H1 (cell line): ENCODE measurements around the gene ZFP3. TPM values are rescaled to one million over a fixed set of nuclear protein-coding genes. Genes with fewer than 3 reads are reported as not detected.

ENCODE experiments used
- RFX5 ChIP-seq: IDR thresholded peaks from 2 replicates; pipeline ENCODE4 v1.6.1; 2011; ENCODE audit warnings: low read depth, low read length, improper control_type of control experiment, borderline replicate concordance
- RNF2 ChIP-seq: fragments of 200-900, 300-1000 bp; sonication (generic); IDR thresholded peaks from 2 replicates; pipeline ENCODE4 v1.7.1; 2016; ENCODE audit warnings: borderline replicate concordance, low read depth, mild to moderate bottlenecking, antibody characterized with exemption, low read length; ENCODE audit not compliant: poor library complexity, severe bottlenecking; ENCODE audit errors: missing control alignments
- SIN3A ChIP-seq, 2 experiments: IDR thresholded peaks in 1 of 2; conservative IDR thresholded peaks in 1 of 2; 2 replicates each; pipeline ENCODE4 v1.6.1; 2011 to 2012; ENCODE audit warnings: low read length in 2 of 2, improper control_type of control experiment in 1 of 2, low read depth in 1 of 2, mild to moderate bottlenecking in 1 of 2
- SIRT6 ChIP-seq: IDR thresholded peaks from one replicate; pipeline ENCODE4 v1.7.1; 2012; ENCODE audit warnings: low read length, inconsistent platforms
- polyA plus RNA-seq, 7 experiments: library from polyadenylated mRNA; depleted of rRNA in 3 of 7; stranded (reverse) in 5 of 7; unstranded in 2 of 7; fragments of >200 nt in 5 of 7; fragments of 200-250 nt in 2 of 7; gene quantifications; 1 replicate in 5 of 7; 2 replicates in 1 of 7; 4 replicates in 1 of 7; pipeline versions ENCODE4 v1.2.1 to v1.2.3, GENCODE V29; 2011 to 2013; ENCODE audit warnings: missing spikeins in 2 of 7, mixed read lengths in 2 of 7
- total RNA-seq: library from RNA; stranded (reverse); fragmentation: NEBNext Ultra II Directional; extraction: Animal tissue kit (Norgen Biotek cat#: 25700); gene quantifications from 2 replicates; pipeline ENCODE4 v1.2.1, GENCODE V29; 2021

ZFP3 gene
- total and polyA plus RNA-seq, 2 of the 8 experiments (the other 6 are each of a cell fraction or from before 2014, with no cell fraction given): 0.15 to 0.44 TPM

DNA sequence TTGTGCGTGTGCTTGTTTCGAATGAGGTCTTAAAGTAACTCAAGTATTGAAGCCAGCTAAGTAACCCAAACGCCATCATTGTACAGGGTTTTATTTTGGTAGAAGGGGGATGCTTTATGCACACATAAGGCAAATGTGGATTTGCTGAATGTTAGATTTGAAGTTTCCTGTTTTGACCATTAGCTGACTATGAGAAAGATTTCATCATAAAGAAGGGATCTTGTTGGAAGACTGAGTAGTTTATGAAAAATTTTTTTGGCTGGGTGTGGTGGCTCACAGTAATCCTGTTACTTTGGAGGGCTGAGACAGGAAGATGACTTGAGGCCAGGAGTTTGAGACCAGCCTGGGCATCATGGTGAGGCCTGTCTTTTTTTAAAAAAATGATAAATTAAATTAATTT, 10.0 kb upstream of the ZFP3 start (continued):
- TF ChIP-seq RFX5: no peak
- TF ChIP-seq SIN3A (conservative IDR thresholded peaks at IDR 0.05 in 1 of 2, IDR thresholded peaks at IDR 0.05 in 1 of 2; ENCODE audit: low read depth in 1 of 2, low read length in 2 of 2): no peak
- TF ChIP-seq SIRT6: no peak
- no peak for TF ChIP-seq RNF2
